AG08395 (cell line): ENCODE data around the gene GALNT4.
A peak's percentile ranks its signal among the peaks of the same experiment; 100 is the strongest.

ENCODE experiments used
- DNase-seq: peaks from one replicate; pipeline ENCODE4 v3.0.0; 2012; ENCODE audit warnings: mixed read lengths, low spot score

GALNT4 gene

DNA sequence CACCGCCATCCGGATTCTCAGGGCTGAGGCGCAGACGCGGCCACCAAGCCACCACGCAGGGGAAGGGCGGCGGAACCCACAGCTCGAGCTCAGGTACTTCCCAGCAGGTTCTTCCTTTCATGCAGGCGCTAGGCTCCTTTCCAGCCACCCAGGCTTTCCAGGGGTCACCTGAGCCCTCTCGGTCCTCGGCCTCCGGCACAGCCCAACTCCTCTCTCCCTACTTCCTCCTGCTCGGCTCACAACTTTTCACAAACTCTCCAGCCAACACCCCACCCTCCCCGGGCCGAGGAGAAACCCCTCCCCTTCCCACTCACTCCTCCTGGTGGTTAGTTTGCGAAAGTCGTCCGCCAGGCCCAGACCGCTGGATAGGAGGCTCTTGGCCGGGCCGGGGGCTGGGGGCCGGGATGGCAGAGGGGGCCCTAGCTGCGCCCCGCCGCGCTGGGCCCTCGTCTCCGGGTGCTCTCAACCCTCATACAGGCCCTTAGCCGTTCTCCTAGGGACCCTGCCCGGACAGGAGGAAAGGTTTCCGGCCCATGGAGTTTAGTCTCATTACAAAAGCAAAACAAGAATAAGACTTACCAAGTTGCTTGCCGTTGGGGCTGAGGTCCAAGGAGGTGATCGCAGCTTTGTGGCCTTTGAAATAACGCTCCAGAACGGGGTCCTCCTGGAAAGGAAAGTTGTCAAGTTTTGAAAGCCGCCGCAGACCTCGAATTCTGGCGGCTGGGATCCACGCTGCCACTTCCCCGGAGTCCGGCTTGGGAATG, at the start of gene GALNT4:
GALNT4 (minus strand) TSS at position 256 of the 764 bp plus-strand sequence; CDS start at position 9, 247 bp downstream.
- DNase-seq = peak; percentile 90

DNA sequence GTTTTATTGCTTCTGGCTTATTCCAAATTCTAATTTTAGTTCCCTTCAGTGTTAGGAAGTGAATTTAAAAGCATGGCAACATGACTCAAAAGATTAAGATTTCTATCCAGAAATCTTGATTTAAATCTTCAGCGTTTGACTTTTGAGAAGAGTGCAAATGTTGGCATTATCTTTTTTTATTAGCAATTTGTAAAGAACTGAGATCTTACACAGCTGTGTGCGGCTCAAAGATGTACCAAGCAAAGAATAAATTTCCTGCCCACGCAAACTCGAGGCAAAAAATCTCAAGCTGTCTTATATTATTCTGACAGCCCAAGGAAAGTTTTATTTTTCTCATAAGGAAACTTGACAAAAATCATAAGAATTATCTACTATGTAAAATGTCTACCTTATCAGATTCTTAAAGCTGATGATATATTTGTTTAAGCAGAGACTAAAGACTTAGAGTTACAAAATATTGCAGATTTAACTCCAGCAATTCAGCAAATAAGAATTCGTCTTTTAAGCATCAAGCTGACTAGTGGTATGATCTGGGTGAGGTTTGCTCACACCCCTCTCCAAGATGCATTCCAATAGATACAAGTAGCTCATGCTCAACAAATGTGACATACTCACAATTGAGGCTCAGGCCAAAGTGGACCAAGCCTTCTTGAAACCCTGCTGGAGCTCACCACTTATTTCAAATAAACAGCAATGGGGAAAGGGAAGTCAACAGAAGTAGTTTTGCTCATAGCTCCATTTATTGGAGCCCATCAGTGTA, 48.6 kb upstream of the GALNT4 start:
- peak; percentile 23 for DNase-seq

DNA sequence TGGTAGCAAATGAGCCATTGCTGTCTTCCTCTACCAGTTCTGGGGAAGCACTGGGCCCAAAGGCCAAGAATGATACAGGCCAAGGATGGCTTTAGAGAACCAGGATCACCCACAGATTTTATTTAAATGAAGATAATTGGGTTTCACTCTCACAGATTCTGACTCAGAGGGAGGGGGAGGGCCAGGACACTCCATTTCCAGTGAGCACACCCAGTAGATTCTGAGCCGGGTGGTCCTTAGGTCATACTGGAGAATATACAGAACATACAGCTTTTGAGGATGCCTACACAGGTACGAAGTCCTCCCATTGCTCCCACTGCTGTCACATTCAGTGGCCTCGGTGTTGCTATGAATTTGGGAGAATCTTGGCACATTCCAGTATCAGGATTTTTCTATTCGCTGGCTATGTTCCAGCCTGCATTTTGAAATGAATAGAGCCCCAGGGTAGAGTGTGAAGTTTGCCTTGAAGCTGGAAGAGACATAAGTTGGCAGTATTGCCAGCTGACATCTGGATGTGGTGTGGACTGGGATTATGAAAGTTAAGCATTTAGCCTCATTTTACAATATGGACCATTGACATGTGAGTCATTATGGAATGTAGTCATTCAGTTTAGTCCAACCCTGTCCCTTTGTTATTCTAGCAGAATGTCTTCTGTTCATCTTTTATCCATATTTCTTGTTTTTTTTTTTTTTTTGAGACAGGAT, 47.0 kb upstream of the GALNT4 start:
- peak; percentile 75 for DNase-seq

DNA sequence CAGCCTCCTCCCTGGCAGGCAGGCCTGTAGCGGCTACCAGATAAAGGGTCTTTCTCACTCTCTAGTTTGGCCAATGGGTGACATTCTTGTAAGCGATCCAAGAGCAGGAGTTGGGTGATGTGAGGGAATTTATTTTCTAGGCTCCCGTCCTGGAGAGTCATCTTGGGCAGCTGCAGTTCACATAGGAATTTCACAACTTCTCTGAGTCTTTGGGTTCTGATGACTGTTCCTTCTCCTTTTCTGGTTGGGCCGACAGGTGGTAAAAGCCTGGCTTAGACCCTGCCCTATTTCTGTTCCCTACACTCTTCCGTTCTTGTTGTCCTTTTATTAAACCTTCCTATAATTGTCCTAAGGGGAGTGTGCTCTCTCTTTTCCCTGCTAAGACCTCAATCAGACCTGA, 43.9 kb upstream of the GALNT4 start:
- no peak for DNase-seq

DNA sequence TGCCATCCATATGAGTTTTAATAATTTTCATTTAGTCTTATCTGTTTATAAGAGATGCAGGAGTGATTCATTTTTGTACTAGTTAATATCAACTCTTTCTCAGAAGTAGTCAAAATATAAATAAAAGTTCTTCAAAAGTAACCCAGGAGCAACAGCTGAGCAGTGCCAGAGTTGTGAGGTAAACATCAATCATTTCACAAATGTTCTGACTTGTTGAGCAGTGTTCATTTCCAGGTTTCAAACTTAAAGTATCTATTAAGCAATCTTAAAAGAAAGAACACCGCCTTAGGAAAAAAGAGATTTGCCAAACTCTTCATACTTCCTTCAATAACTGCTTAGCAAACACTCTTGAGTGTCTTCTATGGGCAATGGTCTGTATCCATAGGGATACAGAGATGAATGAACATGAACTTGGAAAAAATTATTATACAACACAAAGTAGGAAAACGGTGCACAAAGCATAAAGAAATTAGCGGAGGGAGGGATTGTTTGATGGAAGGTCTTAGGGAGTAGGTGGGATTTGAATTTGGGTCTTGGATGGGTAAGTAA, 43.2 kb upstream of the GALNT4 start:
- no peak for DNase-seq

DNA sequence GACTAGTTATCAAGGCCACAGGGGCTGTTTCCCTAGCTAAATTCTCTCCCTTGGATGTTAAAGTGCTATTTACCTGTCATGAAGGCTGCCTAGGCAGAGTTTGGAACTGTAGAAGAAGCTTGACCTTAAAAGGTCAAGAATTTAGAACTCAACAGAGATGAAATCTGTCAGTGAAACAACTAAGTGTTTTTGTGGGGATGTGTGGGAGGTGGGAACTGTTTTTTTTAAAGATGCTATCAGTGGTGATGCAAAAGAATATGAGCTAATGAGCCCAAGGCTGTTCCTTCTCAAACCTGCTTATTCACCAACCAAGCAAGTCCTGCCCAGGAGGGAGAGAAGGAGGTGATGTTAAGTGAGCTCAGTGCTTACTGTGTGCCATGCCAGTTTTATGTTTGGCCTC, 42.0 kb upstream of the GALNT4 start:
- DNase-seq = no peak

DNA sequence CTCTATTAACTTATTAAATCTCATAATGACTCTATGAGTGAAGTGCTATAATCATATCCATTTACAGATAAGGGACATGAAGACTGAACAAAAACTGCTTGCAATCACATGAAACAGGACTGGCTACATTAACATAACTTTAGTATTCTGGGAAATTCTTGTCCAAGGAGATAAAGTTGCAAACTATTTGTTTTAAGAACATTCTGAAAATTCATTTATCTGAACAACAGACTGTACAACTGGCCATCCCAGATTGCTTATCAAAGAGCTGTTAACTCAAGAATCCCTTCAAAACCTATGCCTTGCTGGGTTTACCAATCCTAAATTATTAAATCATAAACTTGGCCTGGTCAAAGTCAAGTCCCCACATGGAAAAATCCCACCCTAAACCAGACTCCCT, 40.4 kb upstream of the GALNT4 start:
- no peak for DNase-seq

DNA sequence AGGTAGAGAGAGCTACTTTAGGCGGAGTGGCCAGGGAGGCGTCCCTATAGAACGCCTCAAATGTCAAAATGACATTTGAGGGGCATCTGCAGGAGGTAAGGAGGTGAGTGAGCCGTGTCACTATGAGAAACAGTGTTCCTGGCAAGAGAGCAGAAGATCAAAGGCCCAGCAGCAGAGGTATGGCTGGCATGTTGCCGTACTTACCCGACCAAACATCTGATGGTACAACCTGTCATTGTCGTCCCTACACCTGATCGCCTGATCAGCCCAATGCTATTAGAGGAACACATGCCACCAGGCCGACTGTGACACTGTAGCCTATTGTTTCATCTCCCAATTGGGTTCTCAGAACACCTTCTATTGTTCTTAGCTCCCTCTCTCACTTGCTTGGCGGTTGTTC, 35.2 kb upstream of the GALNT4 start:
- DNase-seq = no peak

DNA sequence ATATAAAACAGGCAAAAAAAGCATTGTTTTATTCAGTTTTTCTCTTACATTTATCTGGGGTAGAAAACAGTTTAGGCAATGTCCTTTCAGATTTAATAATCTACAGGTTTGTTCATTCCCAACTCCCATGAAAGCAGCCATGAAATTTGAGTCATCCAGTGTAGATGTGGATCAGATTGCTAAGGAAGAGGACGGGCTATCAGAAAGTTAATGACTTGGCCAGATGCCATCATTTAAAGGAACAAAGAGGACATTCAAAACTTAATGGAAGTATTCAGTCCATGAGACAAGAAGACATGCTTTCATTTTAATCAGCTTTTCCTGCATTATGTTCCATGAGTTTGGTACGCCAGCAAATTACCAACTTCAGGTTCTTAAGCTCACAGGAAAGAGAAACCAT, 32.4 kb upstream of the GALNT4 start:
- no peak for DNase-seq

DNA sequence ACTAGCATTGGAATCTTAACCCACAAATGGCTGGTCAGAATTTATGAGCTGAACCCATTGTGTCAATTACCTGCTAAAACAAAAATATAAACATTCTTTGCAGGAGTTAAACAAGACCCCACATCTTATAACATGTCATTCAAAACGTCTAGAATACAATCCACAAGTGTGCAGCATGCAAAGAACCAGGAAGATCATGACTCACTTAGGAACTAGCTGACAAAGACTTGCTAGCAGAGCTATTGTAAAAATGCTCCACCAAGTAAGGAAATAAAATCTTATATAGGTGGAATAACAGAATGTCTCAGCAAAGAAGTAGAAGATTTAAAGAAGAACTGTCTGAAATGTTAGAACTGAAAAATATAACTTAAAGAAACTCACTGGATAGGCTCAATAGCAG, 27.8 kb upstream of the GALNT4 start:
- peak; percentile 31 for DNase-seq

DNA sequence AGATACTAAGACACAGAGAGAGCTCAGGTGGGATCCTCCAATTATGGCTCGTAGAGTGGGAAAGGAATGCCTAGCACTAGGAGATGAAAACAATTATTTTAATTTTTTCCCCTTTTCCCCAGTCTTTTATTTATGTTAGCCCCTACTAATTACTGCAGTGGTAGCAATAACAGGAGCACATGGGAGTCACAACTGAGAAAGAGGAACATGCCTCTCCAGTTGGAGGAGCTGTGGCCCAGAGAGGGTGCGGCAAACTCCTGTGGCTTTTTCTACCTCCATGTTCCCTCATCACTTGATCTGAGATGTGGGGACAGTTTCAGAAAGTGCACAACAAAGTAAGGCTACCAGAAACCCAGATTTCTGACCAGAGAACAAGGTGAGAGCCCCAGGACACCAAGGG, 27.2 kb upstream of the GALNT4 start:
- DNase-seq = no peak

DNA sequence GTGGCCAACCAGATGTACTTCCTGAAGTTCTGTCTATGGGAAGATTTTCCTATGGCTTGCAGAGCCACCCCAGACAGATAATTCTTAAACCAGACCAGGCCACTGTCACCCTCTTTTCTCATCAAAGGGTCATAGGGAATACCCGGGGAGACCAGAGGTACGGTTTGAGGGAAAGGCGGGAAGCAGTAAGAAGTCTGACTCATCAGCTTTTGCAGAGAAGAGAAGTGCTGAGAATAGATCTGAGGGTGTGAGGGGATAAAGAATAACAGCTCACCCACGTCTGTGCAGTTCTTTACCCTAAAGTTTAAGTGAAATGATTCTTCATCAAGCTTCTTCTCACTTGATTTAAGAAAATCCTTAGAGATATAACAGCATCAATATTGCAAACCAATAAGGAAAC, 22.5 kb upstream of the GALNT4 start:
- no peak for DNase-seq

DNA sequence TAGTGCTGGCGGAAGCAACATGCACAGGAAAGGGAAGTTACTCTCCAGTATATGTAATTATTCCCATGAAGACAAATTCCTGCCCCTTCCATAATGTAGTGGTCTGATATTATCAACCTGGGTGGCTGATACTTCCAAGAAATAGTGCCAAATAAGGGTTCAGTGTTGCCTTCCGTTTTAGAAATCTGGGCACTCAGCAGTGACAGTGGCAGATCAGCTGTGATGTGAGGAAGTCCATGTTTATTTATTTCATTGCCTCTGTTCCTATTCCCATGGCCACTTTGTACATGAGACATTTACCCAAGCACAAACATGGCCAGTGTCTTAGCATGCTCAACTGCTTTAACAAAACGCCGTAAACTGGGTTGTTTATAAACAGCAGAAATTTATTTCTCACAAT, 21.6 kb upstream of the GALNT4 start:
- no peak for DNase-seq

DNA sequence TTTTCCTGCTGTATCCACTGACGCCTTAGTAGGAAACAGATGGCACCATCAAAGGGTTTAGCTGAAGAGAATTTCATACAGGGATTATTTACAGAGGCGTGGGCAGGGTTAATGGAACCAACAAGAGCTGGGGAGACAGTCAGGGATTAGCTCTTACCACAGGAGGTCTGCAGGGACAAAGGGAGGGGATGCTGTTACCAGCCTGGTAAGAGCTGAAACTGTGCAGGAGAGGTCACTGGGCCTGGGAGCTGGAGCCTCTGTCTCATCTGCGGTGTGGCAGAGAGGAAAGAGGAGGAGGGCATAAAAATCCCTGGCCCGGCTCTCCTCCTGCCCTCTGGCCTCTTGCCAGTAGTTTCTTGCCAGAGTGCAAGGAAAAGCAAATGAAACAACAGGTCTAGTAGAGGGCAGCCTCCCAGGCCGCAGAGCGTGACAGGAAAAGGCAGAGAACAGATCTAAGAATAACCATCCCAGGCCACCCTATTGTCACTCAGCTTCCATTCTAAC, 20.1 kb upstream of the GALNT4 start:
- DNase-seq = peak; percentile 68

DNA sequence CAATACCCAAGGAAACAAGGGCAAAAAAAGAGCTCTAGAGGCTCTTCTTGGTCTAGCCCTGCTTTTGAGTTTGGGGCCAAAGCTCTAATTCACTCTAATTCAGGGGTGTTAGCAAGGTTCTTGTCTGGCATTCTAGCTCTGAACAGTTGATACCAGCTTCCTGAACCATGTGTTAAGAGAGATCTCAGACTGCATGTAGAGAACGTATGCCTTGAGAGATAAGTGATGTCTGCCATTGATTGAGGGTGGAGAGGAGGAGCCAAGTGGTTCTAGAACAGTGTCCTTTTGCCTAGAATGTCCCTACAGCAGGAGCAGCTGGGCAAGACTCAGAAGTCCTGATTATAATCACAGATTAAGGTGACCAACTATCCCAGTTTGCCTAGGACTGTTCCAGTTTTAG, 19.4 kb upstream of the GALNT4 start:
- no peak for DNase-seq

DNA sequence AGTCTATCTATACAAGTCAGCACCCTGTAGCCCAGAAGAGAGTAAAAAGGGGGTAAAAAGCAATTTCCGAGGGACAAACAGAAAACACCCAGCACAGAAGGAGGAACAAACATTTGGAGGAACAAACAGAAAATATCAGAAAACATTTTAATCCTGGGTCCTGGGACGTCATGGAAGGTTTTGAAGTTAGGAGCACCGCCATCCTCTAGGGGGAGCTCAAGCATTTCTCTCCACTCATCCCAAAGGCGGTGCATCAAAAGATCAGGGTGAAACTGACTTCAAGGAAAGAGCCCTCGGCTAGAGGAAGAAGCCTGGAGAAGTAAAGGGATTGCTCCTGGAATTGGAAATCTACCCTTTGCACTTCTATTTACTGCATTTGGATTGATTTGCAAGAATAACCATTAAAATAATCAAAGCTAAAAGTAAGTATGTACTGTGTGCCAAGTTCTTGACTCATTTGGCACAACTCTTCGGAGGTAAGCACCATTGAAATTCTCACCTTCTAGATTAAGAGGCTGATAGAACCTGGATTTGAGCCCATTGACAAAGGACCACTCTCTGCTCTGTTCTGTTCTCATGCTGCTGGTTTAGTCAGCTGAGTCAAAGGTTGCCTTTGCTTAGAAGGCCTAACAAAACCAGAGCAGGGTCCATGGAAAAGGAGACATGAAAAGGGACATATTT, 18.5 kb upstream of the GALNT4 start:
- DNase-seq = peak; percentile 80

DNA sequence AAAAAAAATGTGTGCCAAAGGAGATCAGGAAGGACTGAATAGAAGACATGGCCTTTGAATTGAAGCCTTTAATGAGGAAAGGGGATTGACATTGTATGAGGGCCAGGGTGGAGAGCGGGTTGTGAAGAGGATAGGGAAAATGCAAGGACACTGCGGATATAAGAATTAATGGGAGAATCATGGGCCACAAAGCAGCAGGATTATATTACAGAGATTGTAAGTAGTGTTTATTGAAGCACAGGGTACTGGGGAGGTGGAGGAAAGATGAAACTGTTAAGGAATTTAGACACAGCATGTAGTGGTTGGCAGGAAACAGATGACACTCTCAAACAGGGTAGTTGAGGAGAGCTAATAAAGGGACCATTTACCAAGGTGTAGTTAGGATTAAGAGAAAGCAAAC, 17.6 kb upstream of the GALNT4 start:
- DNase-seq = no peak

DNA sequence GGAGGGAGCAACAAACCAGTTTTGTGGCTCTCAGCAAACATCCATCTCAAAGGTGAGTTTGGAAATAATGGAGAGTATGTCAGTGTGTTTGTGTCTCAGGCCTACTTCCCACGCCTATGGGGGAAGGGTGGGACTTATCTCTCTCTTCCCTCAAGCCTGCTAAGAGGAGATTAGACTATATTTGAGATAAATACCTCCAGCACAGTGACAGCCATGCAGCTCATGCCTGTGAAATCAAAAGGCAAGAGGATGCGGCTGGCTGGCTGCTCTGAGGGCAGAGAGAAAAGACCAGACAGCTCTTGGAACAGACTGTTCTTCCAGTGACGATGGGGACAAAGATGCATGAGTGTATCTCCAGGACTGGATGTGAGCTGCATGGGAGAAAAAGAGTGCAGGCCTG, 16.0 kb upstream of the GALNT4 start:
- DNase-seq = no peak

DNA sequence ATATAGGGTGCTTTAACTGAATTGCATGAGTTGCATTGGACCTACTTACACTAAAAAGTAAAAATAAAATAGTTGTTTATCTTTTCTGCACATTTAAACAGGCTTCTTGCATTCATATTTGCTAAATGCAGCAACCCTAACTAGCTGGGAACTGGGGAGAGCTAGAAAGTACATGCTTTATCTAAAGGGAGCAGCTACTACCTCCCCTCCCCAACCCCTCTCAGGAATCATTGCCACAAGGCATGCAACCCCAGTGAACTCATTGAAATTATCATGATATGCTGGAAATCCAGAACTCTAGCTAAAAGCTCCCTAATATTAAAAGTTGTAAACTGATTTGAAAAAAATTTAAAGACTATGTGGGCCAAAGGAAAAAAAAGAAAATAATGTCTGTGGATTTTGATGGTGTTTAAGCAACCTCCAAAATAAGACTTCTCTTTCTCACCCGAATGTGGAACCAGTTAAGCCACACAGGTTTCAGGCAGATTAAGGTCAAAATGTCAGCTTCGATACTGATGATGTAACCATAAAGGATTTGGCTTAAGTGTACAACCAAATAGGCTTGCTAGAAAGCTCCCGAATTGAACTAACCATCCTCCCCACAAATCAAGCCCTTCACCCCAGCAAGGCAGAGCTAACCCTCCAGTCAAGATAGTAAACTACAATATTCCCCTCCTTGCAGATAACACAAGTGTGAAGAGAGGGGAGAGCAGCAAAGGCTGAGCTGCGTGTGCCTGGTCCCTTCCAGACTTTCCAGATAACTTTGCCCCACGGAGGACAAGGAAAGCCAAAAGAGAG, 15.0 kb upstream of the GALNT4 start:
- no peak for DNase-seq

DNA sequence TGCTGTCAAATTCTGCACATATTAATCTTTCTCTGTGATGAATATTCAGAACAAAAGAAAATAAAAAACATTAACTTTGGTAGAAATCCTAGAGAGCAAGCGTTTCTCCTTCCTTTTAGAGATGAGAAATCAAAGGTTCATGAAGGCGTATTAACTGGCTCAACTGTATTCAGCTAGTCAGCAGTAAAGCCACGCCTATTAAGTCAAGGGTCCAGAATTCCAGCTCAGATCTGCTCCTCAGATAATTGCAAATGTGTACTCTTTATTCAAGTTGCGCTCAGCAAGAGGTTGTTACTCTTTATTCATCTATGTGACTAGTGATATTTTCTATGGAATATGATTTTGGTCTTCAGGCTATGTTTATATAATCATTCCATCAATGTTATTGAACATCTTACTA, 14.3 kb upstream of the GALNT4 start:
- no peak for DNase-seq

DNA sequence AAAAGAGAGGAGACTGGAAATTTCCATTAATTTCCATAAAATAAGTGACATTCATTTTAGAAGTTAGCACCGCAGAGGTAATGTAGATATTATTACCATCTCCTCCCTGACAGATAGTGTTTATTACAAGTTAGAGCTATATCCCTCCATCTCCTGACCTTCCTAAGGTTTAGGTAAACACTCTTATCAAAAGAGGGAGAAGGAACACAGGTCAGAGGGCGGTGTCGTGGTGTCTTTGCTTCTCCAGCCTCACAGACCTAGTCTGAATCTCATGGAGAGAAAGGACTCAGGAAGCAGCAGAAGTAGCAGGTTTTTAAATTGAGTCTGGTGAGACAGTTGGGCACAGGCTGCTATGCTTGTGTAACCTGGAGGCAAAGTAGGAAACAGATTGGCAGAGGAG, 12.8 kb upstream of the GALNT4 start:
- DNase-seq = no peak
